HG03139 (cell line): ENCODE results near the gene S100A13.
A peak's percentile ranks its signal among the peaks of the same experiment; 100 is the strongest.
"Not testable (repeated sequence)": the region's sequence is repeated elsewhere in the genome, so short reads cannot be mapped to it uniquely, and the experiment has no call there.

Source experiments
- ATAC-seq: cut with Tn5 transposase; IDR thresholded peaks from one replicate; pipeline ENCODE4 v1.9.1; 2021; ENCODE audit not compliant: unreplicated experiment

S100A13 gene

GRCh38 chr1:153608742-153609584 is 18.3 kb downstream of the S100A13 start:
- no peak for ATAC-seq

DNA sequence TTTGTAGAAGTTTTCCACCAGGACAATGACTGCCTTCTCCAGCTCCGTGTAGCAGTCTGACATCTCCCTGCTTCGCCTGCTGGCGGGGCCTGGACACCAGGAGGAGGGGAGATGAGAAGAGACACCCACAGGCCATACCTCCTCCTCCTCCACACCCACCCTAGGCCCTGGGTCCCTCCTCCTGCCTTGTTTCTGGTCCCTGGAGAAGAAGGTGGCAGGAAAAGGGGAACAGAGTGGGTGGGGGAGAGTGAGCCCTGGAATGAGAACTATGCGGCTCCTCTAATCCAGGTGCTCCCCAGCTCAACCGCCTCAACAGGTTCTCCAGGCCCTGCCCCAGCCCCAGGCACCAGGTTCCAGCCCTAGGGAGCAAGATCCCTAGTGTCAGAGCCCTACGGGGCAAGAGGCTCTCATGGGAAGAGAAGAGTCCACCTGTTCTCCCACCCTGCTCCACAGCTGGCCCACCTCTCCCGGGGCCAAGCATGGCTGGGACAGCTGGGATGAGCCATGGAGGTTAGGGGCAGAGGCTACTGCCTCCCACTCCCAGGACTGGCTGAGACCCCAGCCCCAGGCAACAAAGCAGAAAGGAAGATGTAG is 19.1 kb downstream of the S100A13 start:
- ATAC-seq: no peak

DNA sequence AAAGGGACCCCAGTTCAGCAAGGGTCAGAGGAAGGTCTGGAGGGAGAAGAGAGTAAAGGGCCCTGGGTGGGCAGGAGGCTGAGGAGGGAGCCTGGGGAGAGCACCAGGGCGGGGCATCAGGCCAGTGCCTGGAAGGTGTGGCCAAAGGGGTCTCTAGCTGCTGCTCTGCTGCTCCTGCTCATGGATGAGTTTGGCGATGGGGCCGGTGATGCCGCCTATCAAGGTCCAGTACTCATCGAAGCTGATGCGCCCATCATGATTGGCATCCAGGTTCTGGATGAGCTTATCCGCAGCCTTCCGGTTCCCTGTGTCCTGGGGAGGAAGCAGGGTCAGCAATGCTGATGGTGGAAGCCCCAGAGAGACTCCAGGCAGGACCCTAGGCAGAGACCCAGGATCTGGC is 19.9 kb downstream of the S100A13 start:
- no peak for ATAC-seq

DNA sequence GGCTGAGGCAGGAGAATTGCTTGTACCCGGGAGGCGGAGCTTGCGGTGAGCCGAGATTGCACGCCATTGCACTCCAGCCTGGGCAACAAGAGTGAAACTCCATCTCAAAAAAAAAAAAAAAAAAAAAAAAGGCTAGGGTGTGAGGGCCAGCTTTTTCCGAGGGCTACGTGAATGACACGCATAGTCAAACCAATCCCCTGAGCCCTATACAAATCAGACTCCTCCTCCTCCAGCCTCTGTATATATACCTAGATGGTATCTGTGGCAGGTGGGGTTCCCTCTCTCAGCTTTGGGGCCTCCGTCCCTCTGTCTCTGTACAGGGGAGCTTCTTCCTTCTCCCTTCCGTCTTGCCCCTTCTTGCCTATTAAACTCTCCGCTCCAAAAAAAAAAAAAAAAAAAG is 21.1 kb downstream of the S100A13 start:
- ATAC-seq: no peak

DNA sequence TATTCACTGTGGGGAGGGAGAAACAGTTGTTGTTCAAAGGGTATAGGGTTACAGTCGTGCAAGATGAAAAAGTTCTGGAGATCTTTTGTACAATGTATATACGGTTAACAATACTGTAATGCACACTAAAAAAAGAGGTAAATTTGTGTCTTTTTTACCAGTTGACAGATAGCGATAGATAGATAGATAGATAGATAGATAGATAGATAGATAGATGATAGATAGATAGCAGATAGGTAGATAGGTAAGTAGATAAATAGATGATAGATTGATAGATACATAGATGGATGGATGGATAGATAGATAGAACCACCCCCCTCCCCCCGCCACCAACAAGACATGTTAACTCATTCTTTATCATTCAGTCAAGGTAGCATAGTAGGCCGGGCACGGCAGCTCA is 24.6 kb downstream of the S100A13 start:
- ATAC-seq: no peak

DNA sequence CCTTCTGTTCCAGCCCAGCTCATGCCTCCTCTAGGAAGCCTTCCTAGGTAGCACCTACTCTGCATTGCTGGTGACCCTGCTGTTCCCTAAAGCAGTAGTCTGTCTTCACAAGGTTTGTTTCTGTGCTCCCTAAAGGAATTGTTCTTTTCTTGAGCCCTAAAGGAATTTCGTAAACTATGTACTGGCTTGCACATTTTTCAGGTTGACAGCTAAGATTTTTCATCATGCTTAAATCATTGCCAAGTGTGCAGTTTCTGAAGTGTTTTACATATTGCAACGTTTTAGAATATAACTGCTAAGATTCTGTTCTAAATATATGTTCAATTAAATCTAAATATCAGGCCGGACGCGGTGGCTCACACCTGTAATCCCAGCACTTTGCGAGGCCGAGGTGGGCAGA is 27.5 kb downstream of the S100A13 start:
- no peak for ATAC-seq

DNA sequence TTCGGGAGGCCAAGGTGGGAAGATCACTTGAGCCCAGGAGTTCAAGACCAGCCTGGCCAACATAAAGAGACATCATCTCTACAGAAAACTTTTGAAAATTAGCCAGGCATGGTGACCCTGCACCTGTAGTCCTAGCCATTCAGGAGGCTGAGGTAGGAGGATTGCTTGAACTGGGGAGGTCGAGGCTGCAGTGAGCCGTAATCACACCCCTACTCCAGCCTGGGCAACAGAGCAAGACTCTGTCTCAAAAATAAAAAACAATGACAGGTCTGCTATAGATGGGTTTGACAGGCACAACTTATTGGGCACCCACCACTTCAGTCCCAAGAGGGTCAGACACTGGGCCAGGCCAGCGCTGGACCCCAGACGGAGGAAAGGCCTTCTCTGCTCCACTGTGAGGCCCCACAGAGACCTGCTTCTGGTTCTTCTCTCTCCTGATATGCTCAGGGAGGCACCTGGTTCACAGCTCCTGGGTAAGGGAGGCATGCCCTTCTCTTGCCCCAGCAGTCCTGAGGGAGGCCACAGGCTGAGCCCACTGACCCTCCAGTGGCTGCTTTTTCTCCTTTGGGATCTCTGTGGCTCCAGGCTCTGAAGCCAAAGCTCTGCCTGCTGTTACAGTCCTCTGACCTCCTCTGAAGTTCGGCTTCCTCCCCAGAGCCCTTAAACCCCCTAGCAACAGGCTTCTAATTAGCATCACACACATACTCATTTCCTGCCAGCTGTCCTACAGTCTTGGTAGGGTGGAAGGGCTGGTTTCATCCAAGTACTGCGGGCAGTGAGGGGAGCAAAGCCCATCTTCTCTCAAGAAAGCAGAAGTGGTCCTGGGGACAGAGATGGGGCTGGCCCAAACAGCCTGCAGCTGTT is 28.8 kb downstream of the S100A13 start:
- ATAC-seq: peak; percentile 95

DNA sequence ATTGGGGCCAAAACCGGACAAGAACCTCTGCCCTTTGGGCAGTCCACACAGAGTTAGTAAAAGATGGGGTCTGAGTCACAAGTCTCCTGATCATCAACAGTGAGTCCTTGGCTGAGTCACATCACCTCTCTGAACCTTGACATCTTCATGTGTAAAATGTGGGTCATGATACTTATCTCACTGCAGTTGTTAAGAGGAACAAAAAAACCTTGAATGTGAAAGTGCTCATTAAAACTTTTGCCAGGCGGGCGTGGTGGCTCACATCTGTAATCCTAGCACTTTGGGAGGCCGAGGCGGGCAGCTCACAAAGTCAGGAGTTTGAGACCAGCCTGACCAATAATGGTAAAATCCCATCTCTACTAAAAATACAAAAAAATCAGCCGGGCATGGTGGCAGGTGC is 30.1 kb downstream of the S100A13 start:
- ATAC-seq: no peak

DNA sequence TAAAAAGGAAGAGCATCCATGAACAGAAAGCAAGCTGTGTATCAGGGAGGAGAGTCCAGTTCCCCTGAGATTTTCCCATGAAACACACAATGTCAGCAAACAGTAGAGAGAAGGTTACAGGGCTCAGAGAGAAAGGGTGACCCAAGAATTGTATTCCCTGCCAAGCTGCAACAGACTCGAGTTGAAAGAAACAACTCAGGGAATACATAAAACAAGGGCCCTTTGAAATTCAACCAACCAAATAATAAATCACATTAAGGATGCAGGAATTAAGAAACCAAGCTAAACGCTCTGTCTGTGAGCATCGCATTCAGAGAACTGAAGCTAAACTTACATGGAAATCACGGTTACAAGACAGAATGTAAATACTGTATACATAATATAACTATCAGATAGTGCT is 34.6 kb downstream of the S100A13 start:
- ATAC-seq: no peak

GRCh38 chr1:153588482-153588881 is 38.8 kb downstream of the S100A13 start:
- no peak for ATAC-seq

- ATAC-seq: not testable (repeated sequence)
Measured at GRCh38 chr1:153588033-153588432, 39.3 kb downstream of the S100A13 start.

- ATAC-seq: no peak
Measured at GRCh38 chr1:153587314-153587713, 40.0 kb downstream of the S100A13 start.

DNA sequence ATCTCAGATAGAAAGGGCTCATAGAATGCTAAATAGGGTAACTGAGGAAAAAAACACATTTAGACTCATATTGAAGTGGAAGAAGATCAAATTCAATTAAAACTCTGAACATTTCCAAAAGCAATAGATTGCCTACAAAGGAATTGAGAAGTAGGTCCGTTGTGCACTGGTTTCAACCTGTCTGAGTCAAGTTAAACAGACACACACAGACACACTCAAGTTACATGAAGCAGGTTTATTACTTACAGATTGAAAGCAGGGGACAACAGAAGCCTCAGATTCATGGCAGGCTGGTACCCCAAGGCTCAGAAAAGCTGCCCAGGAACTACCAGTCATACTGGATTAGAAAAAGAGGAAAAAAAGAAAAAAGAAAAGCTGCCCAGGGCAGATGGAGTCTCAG is 41.0 kb downstream of the S100A13 start:
- no peak for ATAC-seq

GRCh38 chr1:153585006-153585405 is 42.3 kb downstream of the S100A13 start:
- no peak for ATAC-seq

GRCh38 chr1:153583976-153584375 is 43.3 kb downstream of the S100A13 start:
- ATAC-seq: no peak

DNA sequence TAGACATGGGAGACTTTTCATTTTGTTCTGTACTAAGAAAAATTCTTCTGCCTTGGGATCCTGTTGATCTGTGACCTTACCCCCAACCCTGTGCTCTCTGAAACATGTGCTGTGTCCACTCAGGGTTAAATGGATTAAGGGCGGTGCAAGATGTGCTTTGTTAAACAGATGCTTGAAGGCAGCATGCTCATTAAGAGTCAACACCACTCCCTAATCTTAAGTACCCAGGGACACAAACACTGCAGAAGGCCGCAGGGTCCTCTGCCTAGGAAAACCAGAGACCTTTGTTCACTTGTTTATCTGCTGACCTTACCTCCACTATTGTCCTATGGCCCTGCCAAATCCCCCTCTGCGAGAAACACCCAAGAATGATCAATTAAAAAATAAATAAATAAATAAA is 43.8 kb downstream of the S100A13 start:
- not testable (repeated sequence) for ATAC-seq

GRCh38 chr1:153582836-153583235 is 44.5 kb downstream of the S100A13 start:
- ATAC-seq: not testable (repeated sequence)

- ATAC-seq: no peak
Measured at GRCh38 chr1:153578936-153579335, 48.4 kb downstream of the S100A13 start.

DNA sequence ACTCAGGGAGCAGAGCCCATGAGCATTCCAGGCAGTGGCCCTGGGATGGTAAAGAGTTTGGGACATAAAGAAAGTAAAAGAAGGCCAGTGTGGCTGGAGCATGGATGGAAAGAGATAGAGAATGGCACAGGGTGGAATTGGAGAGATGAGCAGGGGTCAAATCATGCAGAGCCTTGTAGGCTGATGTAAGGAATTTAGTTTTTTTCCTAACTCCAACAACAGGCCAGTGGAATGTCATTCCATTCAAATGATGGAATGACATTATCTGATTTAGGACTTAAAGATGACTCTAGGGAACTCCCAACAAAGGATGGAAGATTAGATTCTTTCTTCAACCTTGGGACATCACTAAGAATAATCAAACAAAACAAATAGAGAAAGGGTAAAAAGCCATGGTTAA is 48.8 kb downstream of the S100A13 start:
- no peak for ATAC-seq

- no peak for ATAC-seq
Measured at GRCh38 chr1:153577624-153578051, 49.7 kb downstream of the S100A13 start.

- no peak for ATAC-seq
Measured at GRCh38 chr1:153577138-153577537, 50.2 kb downstream of the S100A13 start.

DNA sequence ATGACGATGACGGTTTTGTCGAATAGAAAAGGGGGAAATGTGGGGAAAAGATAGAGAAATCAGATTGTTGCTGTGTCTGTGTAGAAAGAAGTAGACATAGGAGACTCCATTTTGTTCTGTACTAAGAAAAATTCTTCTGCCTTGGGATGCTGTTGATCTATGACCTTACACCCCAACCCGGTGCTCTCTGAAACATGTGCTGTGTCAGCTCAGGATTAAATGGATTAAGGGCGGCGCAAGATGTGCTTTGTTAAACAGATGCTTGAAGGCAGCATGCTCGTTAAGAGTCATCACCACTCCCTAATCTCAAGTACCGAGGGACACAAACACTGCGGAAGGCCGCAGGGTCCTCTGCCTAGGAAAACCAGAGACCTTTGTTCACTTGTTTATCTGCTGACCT is 51.8 kb downstream of the S100A13 start:
- not testable (repeated sequence) for ATAC-seq
